Fibroblast of skin of right quadriceps (primary cell): Measurements from ENCODE around the gene TRAPPC2L.

Experiments used
- DNase-seq: peaks from one replicate; pipeline ENCODE4 v3.0.0-alpha.2; 2013

The TRAPPC2L gene

DNA sequence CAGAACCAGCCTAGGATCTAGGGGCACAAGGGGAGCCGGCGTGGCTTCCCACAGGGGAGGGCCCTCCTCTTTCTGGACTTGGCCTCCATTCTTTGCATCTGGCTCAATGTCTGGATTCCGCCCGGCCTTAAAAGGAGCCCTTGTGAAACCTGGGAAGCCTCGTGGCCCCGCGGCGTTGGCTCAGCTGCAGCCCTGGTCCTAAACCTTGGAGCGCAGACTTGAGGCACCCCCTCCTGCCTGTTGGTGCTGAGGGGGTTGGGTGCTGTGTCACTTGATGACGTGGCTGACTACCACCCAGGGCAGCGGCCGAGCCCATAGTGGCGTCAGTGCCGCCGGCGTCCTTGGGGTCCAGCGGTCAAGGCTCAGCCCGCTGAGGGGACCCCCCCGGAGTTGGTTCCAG is 4.4 kb downstream of the TRAPPC2L start:
- no peak for DNase-seq

- DNase-seq, result no peak
Measured at GRCh38 chr16:88862968-88863367, 6.0 kb downstream of the TRAPPC2L start.

DNA sequence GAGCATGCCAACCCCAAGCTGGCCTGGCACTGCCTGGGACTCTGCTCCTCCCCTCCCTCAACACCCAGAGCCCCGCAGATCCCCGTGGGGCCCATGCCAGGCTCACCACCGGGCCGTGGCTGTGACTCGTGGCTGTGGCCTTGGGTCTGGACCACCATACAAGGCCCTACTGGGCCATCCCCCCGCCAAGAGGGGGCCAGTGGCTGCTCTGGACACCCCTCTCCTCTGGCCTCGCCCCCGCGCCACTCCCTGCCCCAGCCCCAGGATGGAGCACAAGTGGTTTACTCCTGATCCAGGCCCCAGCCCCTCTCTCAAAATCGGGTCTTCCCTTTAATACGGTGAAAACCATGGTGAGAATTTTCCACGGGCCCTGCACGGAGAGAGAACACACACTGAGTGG is 6.5 kb downstream of the TRAPPC2L start:
- DNase-seq, result no peak

DNA sequence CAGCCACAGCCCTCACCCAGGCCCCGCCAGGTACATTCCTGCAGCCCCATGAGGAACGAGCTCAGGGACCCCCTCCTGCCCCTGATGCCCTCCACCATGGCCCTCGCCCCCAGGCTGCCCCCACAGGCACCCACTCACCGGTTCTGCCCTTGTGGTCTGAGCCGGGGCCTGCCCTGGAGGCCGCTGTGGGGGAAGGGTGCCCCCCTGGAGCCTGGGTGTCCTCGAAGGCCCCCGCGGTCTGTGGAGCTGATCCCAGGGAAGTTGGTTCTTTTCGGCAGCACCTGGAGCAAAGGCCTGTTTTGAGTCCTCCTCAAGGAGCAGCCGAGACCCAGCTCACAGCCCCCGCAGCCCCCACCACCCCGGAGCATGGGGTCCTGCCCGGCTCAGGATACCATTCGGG is 7.2 kb downstream of the TRAPPC2L start:
- DNase-seq, result no peak

DNA sequence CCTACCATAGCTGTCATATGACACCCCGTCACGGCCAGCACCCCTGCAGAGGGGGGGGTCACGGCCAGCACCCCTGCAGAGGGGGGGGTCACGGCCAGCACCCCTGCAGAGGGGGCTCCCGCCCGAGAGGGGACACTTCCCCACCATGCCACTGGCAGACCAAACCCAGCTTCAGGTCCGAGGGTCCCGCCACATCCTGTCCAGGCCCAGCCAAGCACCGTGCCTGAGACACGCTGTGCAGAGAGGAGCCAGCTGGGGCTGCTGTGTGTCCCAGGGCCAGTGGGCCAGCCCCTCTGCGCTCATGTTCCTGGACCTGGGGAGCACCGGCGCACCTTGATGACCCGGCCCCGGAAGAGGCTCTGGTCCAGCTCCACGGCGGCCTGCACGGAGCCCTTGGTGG is 7.6 kb downstream of the TRAPPC2L start:
- DNase-seq, result no peak

- DNase-seq, result no peak
Measured at GRCh38 chr16:88865310-88865709, 8.4 kb downstream of the TRAPPC2L start.

DNA sequence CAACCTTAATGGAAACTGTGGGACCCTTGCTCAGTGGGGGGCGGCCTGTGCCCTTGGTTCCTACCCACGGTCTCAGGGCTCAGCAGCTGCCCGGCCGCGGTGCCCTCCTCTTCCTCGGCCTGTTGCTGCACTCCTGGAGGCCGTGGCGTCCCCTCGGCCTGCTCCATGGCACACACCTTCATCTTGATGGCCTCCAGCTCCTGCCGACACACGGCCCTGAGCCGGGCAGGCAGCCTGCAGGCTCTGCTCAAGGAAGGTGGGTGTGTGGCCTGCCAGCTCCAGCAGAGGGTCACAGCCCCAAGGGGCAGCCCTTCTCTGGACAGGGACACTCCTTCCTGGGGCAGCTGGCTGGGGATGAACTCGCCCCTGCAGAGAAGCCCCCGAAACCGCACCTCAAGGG is 8.8 kb downstream of the TRAPPC2L start:
- DNase-seq, result no peak

GRCh38 chr16:88866151-88866920 is 9.4 kb downstream of the TRAPPC2L start, which contains the start of gene PABPN1L:
TSS of gene PABPN1L (minus strand) at chr16:88866660. CDS start at chr16:88866606, 54 bp downstream.
- no peak for DNase-seq

DNA sequence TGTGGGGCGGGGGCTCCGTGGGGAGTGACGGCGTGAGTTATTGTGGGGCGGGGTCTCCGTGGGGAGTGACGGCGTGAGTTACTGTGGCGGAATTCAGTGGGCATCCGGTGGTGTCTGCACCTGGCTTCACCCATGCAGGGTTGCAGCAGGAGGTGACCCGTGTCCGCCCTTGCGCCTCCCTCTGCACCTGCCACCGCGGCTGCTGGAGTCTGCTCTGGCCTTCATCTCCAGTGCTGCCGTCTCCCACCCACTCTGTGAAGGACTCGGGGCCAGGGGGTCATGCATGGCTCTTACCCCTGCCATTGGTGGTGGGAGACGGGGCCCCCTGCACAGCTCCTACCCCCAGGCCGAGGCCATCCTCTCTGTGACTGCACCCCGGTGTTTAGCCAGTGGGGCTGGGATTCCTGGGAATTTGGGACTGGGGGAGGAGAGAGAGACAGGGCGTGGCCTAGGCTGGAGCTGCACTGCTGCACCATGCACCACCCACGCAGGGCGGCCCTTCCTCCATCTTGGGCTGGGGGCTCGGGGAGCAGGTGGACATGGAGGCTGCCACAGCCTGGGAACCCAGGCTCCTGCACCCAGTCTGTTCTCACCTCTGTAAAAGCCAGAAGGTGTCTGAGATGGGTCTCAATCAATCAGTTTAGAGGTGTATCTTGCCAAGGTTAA is 10.8 kb downstream of the TRAPPC2L start:
- DNase-seq, result no peak

DNA sequence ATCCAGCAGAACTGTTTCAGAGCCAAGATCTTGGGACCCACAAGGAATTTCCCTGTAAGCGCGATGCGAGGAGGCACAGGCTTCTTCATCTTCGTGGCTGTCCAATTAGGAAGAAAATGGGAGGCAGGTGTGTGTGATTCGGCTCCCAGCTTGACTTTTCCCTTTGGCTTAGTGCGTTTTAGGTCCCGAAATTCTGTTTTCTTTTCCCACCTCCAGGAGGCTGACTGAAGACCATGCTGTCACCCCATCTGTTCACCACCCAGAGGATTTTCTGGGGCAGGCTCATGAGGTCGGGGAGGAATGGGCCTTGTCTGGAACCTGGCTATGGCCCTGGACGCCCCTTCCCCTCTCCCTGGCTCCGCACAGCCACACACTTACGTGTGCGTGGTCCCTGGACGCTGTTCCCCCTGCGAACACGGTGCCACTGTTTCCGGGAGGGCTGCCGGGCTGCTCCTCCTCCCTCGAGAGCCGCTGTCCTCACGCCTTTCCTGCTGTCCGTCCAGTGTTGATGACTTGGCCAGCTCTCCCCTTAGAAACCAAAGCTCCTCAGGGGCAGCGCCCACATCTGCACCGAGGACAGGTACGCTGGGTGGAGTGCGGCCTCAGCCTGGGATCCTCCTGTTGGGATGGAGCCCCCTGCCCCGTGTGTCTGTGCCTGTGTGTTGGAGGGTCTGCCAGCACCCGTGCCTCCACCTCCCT is 12.2 kb downstream of the TRAPPC2L start:
- no peak for DNase-seq

GRCh38 chr16:88869673-88869980 is 12.7 kb downstream of the TRAPPC2L start:
- DNase-seq, result no peak

- no peak for DNase-seq
Measured at GRCh38 chr16:88870608-88871348, 13.9 kb downstream of the TRAPPC2L start.

- DNase-seq, result no peak
Measured at GRCh38 chr16:88871349-88871702, 14.4 kb downstream of the TRAPPC2L start.

DNA sequence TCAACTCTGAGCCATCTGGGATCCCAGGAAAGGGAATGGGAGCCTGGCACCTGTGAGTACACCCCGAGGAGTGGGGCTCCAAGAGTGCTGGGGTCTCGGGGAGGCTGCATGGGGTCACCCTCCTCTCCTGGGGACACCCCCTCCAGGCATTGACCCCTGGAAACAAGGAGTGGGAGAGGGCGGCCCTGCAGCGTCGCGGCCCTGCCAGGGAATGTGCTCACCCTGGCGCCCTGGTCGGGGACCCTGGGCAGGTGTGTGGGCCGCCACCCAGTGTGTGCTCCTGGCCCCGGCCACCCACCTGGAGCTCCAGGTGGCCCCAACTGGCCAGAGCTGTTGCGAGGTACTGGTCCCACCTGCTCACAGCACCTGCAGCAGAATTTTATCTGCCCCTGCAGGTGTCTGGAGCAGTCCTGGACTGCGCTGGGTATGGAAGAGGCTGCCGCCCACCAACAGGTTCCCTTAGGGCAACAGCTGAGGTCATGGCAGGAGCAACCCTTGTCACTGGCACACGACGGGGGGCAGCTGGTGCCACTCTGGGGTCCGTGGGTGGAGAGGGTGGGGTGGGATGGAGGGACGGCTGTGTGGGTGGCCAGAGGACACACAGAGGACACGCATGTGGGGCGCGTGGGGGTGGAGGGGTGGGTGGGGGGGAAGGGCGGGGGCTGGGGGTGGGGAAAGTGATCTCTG is 14.9 kb downstream of the TRAPPC2L start:
- no peak for DNase-seq

DNA sequence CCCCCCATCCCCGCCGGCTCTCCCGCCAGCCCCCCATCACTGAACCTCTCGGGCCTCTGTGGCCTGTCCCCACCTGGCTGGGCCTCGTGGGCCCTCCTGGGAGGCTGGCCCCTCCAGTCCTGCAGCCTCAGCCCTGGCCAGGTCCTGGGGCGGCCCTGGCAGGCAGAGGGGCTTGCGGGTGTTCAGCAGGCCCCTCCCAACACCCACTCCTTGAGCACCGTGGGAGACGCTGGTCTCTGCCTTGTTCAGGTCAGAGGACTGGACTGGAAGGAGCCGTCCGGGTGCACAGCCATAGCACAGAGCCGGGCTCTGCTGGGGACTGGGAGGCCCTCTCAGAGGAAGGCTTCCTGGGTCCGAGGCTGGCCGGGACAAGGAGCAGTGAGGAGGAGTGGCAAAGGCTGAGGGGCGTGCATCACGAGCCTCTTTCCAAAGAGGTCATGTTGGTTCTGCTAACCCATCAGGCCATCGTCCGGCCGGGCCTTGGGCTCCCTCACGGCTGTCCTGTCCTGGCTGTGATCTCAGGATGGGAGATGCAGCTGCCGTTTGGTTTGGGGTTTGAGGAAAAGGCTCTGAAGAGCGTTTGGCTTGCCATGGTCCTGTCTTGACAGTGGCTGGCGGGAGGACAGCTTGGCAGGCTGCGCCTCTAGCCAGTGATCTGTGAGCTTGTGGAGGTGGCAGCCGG is 15.9 kb downstream of the TRAPPC2L start:
- no peak for DNase-seq

DNA sequence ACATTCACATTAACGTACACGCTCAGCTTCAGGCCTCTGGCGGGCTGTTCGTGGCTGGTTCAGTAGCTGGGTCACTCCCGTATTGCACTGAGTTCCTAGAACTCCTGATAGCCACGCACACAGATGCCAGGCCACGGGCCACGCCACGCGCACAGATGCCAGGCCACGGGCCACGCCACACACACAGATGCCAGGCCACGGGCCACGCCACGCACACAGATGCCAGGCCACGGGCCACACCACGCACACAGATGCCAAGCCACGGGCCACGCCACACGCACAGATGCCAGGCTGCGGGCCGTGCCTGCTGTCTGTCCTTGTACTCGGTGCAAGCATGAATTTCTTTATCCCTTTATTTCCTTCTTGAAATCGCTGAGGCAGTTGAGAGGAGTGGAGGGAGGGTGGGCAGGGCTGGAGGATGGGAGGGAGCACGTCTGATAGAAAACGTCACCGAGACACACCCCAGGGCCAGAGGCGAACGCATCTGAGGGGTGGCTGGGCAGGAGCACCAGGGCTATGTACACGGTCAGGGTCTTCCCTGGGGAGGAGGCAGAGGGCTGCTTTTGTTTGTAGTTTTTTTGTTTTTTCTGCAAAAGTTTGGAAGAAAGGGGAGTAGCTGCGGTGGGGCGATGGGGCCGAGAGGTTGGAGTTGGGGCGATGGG is 18.1 kb downstream of the TRAPPC2L start:
- DNase-seq, result no peak

GRCh38 chr16:88875703-88876234 is 18.8 kb downstream of the TRAPPC2L start:
- no peak for DNase-seq

- DNase-seq, result no peak
Measured at GRCh38 chr16:88876942-88877526, 20.1 kb downstream of the TRAPPC2L start.

GRCh38 chr16:88877564-88878289 is 20.8 kb downstream of the TRAPPC2L start:
- DNase-seq, result no peak

- no peak for DNase-seq
Measured at GRCh38 chr16:88878356-88878755, 21.4 kb downstream of the TRAPPC2L start.
